ENCODE results near the gene ACVR1B. TPM values are rescaled to one million over a fixed set of nuclear protein-coding genes. Genes with fewer than 3 reads are reported as not detected.

The ACVR1B gene
- total and polyA plus RNA-seq, 5 donors from 2014 or later = 0.47 to 6.5 (median 1.2) TPM

- H3K4me1 ChIP-seq (ENCODE audit: control insufficient read depth, insufficient read depth, low read length, poor library complexity, severe bottlenecking) = no peaks in the 10 kb centered on the region
- H3K36me3 Mint-ChIP-seq = no peaks in the 10 kb centered on the region
- H3K27ac ChIP-seq (ENCODE audit: insufficient read depth, low read length, poor library complexity, severe bottlenecking) = no peak overlapping the region
- H3K27me3 Mint-ChIP-seq = peaks cover 53% of the 10 kb centered on the region
- H3K27me3 ChIP-seq (ENCODE audit: control insufficient read depth, insufficient read depth, low read length) = peaks cover 8% of the 10 kb centered on the region
- no peak for DNase-seq
- no peaks in the 10 kb centered on the region for H3K36me3 ChIP-seq (ENCODE audit: control insufficient read depth, insufficient read depth, low read length)
- H3K4me1 Mint-ChIP-seq = peaks cover 0 to 4% (median 1%) of the 10 kb centered on the region in 4 donors
- peaks cover 0 to 14% (median 7%) of the 10 kb centered on the region in 7 donors for H3K9me3 Mint-ChIP-seq
- no peak overlapping the region for H3K27ac Mint-ChIP-seq
- no peak overlapping the region for H3K4me3 Mint-ChIP-seq
- H3K9me3 ChIP-seq (ENCODE audit: control insufficient read depth in 2 of 2, low read length in 2 of 2) = peaks cover 10 to 12% of the 10 kb centered on the region in 2 experiments
- H3K4me3 ChIP-seq (ENCODE audit: low read depth, low read length) = no peak overlapping the region
- no peak for ATAC-seq (ENCODE audit: low read depth in 2 of 2)
Observed at GRCh38 chr12:51942501-51943000, 8.9 kb upstream of the ACVR1B start.

GRCh38 chr12:51943346-51943745 lies 8.2 kb upstream of the ACVR1B start:
- no peak for DNase-seq
- H3K27me3 ChIP-seq (ENCODE audit: control insufficient read depth, insufficient read depth, low read length) = peaks cover 14% of the 10 kb centered on the region
- no peaks in the 10 kb centered on the region for H3K36me3 Mint-ChIP-seq
- peaks cover 0 to 4% (median 1%) of the 10 kb centered on the region in 4 donors for H3K4me1 Mint-ChIP-seq
- H3K4me3 ChIP-seq (ENCODE audit: low read depth, low read length) = no peak overlapping the region
- peaks cover 0 to 14% (median 7%) of the 10 kb centered on the region in 7 donors for H3K9me3 Mint-ChIP-seq
- no peaks in the 10 kb centered on the region for H3K4me1 ChIP-seq (ENCODE audit: control insufficient read depth, insufficient read depth, low read length, poor library complexity, severe bottlenecking)
- no peak for ATAC-seq (ENCODE audit: low read depth in 2 of 2)
- H3K9me3 ChIP-seq (ENCODE audit: control insufficient read depth in 2 of 2, low read length in 2 of 2) = peaks cover 10 to 12% of the 10 kb centered on the region in 2 experiments
- no peak overlapping the region for H3K27ac Mint-ChIP-seq
- H3K27ac ChIP-seq (ENCODE audit: insufficient read depth, low read length, poor library complexity, severe bottlenecking) = no peak overlapping the region
- H3K27me3 Mint-ChIP-seq = peaks cover 55% of the 10 kb centered on the region
- no peaks in the 10 kb centered on the region for H3K36me3 ChIP-seq (ENCODE audit: control insufficient read depth, insufficient read depth, low read length)
- no peak overlapping the region for H3K4me3 Mint-ChIP-seq

GRCh38 chr12:51944608-51945233 lies 6.8 kb upstream of the ACVR1B start:
- Mint-ChIP-seq H3K4me1 (peaks cover 0 to 4% (median 2%) of the 10 kb centered on the region in 4 donors), H3K36me3 (no peaks in the 10 kb centered on the region)
- DNase-seq = no peak

GRCh38 chr12:51947246-51947996 lies 4.1 kb upstream of the ACVR1B start:
- DNase-seq = no peak
- H3K4me3 ChIP-seq (ENCODE audit: low read depth, low read length) = no peak overlapping the region

More at GRCh38 chr12:51944608-51945233, 6.8 kb upstream of the ACVR1B start:
- Mint-ChIP-seq H3K27me3 (peaks cover 55% of the 10 kb centered on the region), H3K27ac (no peak overlapping the region), H3K4me3 (no peak overlapping the region), H3K9me3 (peaks cover 0 to 14% (median 7%) of the 10 kb centered on the region in 7 donors)
- no peak for ATAC-seq (ENCODE audit: low read depth in 2 of 2)
- H3K36me3 ChIP-seq (ENCODE audit: control insufficient read depth, insufficient read depth, low read length) = no peaks in the 10 kb centered on the region
- peaks cover 18% of the 10 kb centered on the region for H3K27me3 ChIP-seq (ENCODE audit: control insufficient read depth, insufficient read depth, low read length)
- H3K9me3 ChIP-seq (ENCODE audit: control insufficient read depth in 2 of 2, low read length in 2 of 2) = peaks cover 10 to 12% of the 10 kb centered on the region in 2 experiments
- no peak overlapping the region for H3K27ac ChIP-seq (ENCODE audit: insufficient read depth, low read length, poor library complexity, severe bottlenecking)
- no peaks in the 10 kb centered on the region for H3K4me1 ChIP-seq (ENCODE audit: control insufficient read depth, insufficient read depth, low read length, poor library complexity, severe bottlenecking)
- no peak overlapping the region for H3K4me3 ChIP-seq (ENCODE audit: low read depth, low read length)

GRCh38 chr12:51948066-51948465 lies 3.4 kb upstream of the ACVR1B start:
- Histone ChIP-seq H3K36me3 (ENCODE audit: control insufficient read depth, insufficient read depth, low read length) (no peaks in the 10 kb centered on the region), H3K9me3 (ENCODE audit: control insufficient read depth in 2 of 2, low read length in 2 of 2) (peaks cover 10 to 12% of the 10 kb centered on the region in 2 experiments), H3K27me3 (ENCODE audit: control insufficient read depth, insufficient read depth, low read length) (peaks cover 18% of the 10 kb centered on the region), H3K27ac (ENCODE audit: insufficient read depth, low read length, poor library complexity, severe bottlenecking) (no peak overlapping the region), H3K4me3 (ENCODE audit: low read depth, low read length) (no peak overlapping the region), H3K4me1 (ENCODE audit: control insufficient read depth, insufficient read depth, low read length, poor library complexity, severe bottlenecking) (peaks cover 17% of the 10 kb centered on the region)
- DNase-seq (no peak), ATAC-seq (ENCODE audit: low read depth in 2 of 2) (no peak)
- H3K4me1 Mint-ChIP-seq = peaks cover 7 to 15% (median 8%) of the 10 kb centered on the region in 4 donors
- H3K4me3 Mint-ChIP-seq = no peak overlapping the region
- H3K9me3 Mint-ChIP-seq = peaks cover 0 to 13% (median 7%) of the 10 kb centered on the region in 7 donors
- H3K36me3 Mint-ChIP-seq = no peaks in the 10 kb centered on the region
- H3K27ac Mint-ChIP-seq = no peak overlapping the region
- H3K27me3 Mint-ChIP-seq = peaks cover 51% of the 10 kb centered on the region

More at GRCh38 chr12:51947246-51947996, 4.1 kb upstream of the ACVR1B start:
- H3K9me3 Mint-ChIP-seq = peaks cover 0 to 13% (median 7%) of the 10 kb centered on the region in 7 donors
- H3K4me1 Mint-ChIP-seq = peaks cover 4 to 8% (median 6%) of the 10 kb centered on the region in 4 donors
- no peak overlapping the region for H3K27ac Mint-ChIP-seq
- Histone ChIP-seq H3K27me3 (ENCODE audit: control insufficient read depth, insufficient read depth, low read length) (peaks cover 21% of the 10 kb centered on the region), H3K27ac (ENCODE audit: insufficient read depth, low read length, poor library complexity, severe bottlenecking) (no peak overlapping the region), H3K4me1 (ENCODE audit: control insufficient read depth, insufficient read depth, low read length, poor library complexity, severe bottlenecking) (peaks cover 12% of the 10 kb centered on the region), H3K9me3 (ENCODE audit: control insufficient read depth in 2 of 2, low read length in 2 of 2) (peaks cover 10 to 12% of the 10 kb centered on the region in 2 experiments), H3K36me3 (ENCODE audit: control insufficient read depth, insufficient read depth, low read length) (no peaks in the 10 kb centered on the region)
- ATAC-seq (ENCODE audit: low read depth in 2 of 2) = no peak
- peaks cover 58% of the 10 kb centered on the region for H3K27me3 Mint-ChIP-seq
- H3K36me3 Mint-ChIP-seq = no peaks in the 10 kb centered on the region
- H3K4me3 Mint-ChIP-seq = no peak overlapping the region

GRCh38 chr12:51949342-51950030 lies 2.0 kb upstream of the ACVR1B start:
- Mint-ChIP-seq H3K27ac (no peak overlapping the region), H3K9me3 (peaks cover 0 to 9% (median 6%) of the 10 kb centered on the region in 7 donors), H3K4me3 (peak overlapping the region in 2 of 4 donors; percentile 56 to 72), H3K36me3 (no peaks in the 10 kb centered on the region), H3K4me1 (peaks cover 13 to 28% (median 17%) of the 10 kb centered on the region in 4 donors), H3K27me3 (peaks cover 38% of the 10 kb centered on the region)
- no peaks in the 10 kb centered on the region for H3K36me3 ChIP-seq (ENCODE audit: control insufficient read depth, insufficient read depth, low read length)
- H3K9me3 ChIP-seq (ENCODE audit: control insufficient read depth in 2 of 2, low read length in 2 of 2) = peaks cover 6 to 9% of the 10 kb centered on the region in 2 experiments
- DNase-seq (no peak), ATAC-seq (ENCODE audit: low read depth in 2 of 2) (no peak)
- H3K4me1 ChIP-seq (ENCODE audit: control insufficient read depth, insufficient read depth, low read length, poor library complexity, severe bottlenecking) = peaks cover 17% of the 10 kb centered on the region
- H3K27me3 ChIP-seq (ENCODE audit: control insufficient read depth, insufficient read depth, low read length) = peaks cover 16% of the 10 kb centered on the region
- H3K4me3 ChIP-seq (ENCODE audit: low read depth, low read length) = no peak overlapping the region
- no peak overlapping the region for H3K27ac ChIP-seq (ENCODE audit: insufficient read depth, low read length, poor library complexity, severe bottlenecking)

- peaks cover 14% of the 10 kb centered on the region for H3K27me3 ChIP-seq (ENCODE audit: control insufficient read depth, insufficient read depth, low read length)
- Mint-ChIP-seq H3K4me3 (peak overlapping the region; percentile 95 to 99 (median 97)), H3K4me1 (peaks cover 13 to 37% (median 20%) of the 10 kb centered on the region in 4 donors), H3K27me3 (peaks cover 33% of the 10 kb centered on the region), H3K27ac (peak overlapping the region in 2 of 3 donors; percentile 64 to 98), H3K36me3 (no peaks in the 10 kb centered on the region), H3K9me3 (peaks cover 0 to 4% (median 0%) of the 10 kb centered on the region in 7 donors)
- H3K4me3 ChIP-seq (ENCODE audit: low read depth, low read length) = peak overlapping the region; percentile 63
- no peak overlapping the region for H3K27ac ChIP-seq (ENCODE audit: insufficient read depth, low read length, poor library complexity, severe bottlenecking)
- no peaks in the 10 kb centered on the region for H3K9me3 ChIP-seq (ENCODE audit: control insufficient read depth in 2 of 2, low read length in 2 of 2)
- H3K36me3 ChIP-seq (ENCODE audit: control insufficient read depth, insufficient read depth, low read length) = no peaks in the 10 kb centered on the region
- DNase-seq (no peak), ATAC-seq (ENCODE audit: low read depth in 2 of 2) (peak; percentile 10 to 11)
- H3K4me1 ChIP-seq (ENCODE audit: control insufficient read depth, insufficient read depth, low read length, poor library complexity, severe bottlenecking) = peaks cover 17% of the 10 kb centered on the region
Observed at GRCh38 chr12:51950682-51951198, 759 bp upstream of the ACVR1B start.

All from CD4-positive, CD25-positive, alpha-beta regulatory T cell (primary cell).